IMR-90 (cell line): ENCODE results near the gene TTC28. TPM values are rescaled to one million over a fixed set of nuclear protein-coding genes. Genes with fewer than 3 reads are reported as not detected.

Experiments used
- ATAC-seq: fragments of 200-7000 bp; cut with Tn5 transposase; 2 replicates; pipeline ENCODE4 v1.9.1; 2020; ENCODE audit warnings: low read depth, mild to moderate bottlenecking, moderate library complexity
- BruUV-seq: library from RNA; stranded (reverse); fragments of 400-500 nt; replicated peaks from 2 replicates; lab custom pipeline; 2021; lab: Mats Ljungman, UMichigan
- CTCF ChIA-PET: fragments of 300-600 bp; formaldehyde crosslinking; extraction: SDS; loops from one replicate; lab custom pipeline; 2021; ENCODE audit warnings: antibody characterized with exemption; lab: Yijun Ruan, JAX
- POLR2A ChIA-PET: fragments of 300-600 bp; sonication (Branson Sonifier 250); formaldehyde crosslinking; loops from one replicate; lab custom pipeline; 2022; ENCODE audit warnings: antibody characterized with exemption; ENCODE audit not compliant: unreplicated experiment; lab: Charles Lee
- DNase-seq: peaks from one replicate; pipeline ENCODE4 v3.0.0; 2013
- H2AFZ ChIP-seq: replicated peaks from 2 replicates; pipeline ENCODE3; 2013; ENCODE audit warnings: low read length, mild to moderate bottlenecking; ENCODE audit not compliant: poor library complexity
- H2AK5ac ChIP-seq: 2 replicates; pipeline ENCODE4 v1.6.1; 2013; ENCODE audit warnings: low read depth, low read length, inconsistent platforms
- H2AK9ac ChIP-seq: replicated peaks from 2 replicates; pipeline ENCODE3; 2013; ENCODE audit warnings: mild to moderate bottlenecking, low read depth, low read length, moderate library complexity; ENCODE audit not compliant: poor library complexity
- H2BK120ac ChIP-seq: 2 replicates; pipeline ENCODE4 v1.6.1; 2013; ENCODE audit warnings: low read depth, low read length, inconsistent platforms
- H2BK15ac ChIP-seq: 3 replicates; pipeline ENCODE4 v1.6.1; 2013; ENCODE audit warnings: low read depth, low read length, inconsistent platforms
- H2BK20ac ChIP-seq: 2 replicates; pipeline ENCODE4 v1.6.1; 2013; ENCODE audit warnings: low read depth, mild to moderate bottlenecking, inconsistent platforms, low read length, moderate library complexity
- H2BK5ac ChIP-seq: 2 replicates; pipeline ENCODE4 v1.6.1; 2013; ENCODE audit warnings: mild to moderate bottlenecking, low read depth, low read length, inconsistent platforms; ENCODE audit not compliant: poor library complexity, severe bottlenecking
- H3K14ac ChIP-seq: replicated peaks from 2 replicates; pipeline ENCODE4 v1.6.1; 2013; ENCODE audit warnings: low read depth, low read length, inconsistent platforms
- H3K18ac ChIP-seq: 2 replicates; pipeline ENCODE4 v1.6.1; 2013; ENCODE audit warnings: low read depth, low read length, control low read depth
- H3K23ac ChIP-seq: 2 replicates; pipeline ENCODE4 v1.6.1; 2013; ENCODE audit warnings: low read depth, low read length, inconsistent platforms
- H3K27ac ChIP-seq: 2 replicates; pipeline ENCODE4 v1.5.1; 2013; ENCODE audit warnings: mild to moderate bottlenecking, control low read depth, low read length; ENCODE audit not compliant: insufficient read depth
- H3K27me3 ChIP-seq: 2 replicates; pipeline ENCODE4 v1.6.1; 2013; ENCODE audit warnings: low read length; ENCODE audit not compliant: control insufficient read depth, insufficient read depth
- H3K36me3 ChIP-seq: 2 replicates; pipeline ENCODE4 v1.6.1; 2013; ENCODE audit warnings: low read length, mixed read lengths; ENCODE audit not compliant: control insufficient read depth, insufficient read depth
- H3K4ac ChIP-seq: 2 replicates; pipeline ENCODE4 v1.6.1; 2013; ENCODE audit warnings: low read depth, low read length, inconsistent platforms
- H3K4me1 ChIP-seq: 2 replicates; pipeline ENCODE4 v1.6.1; 2013; ENCODE audit warnings: low read length, mixed read lengths; ENCODE audit not compliant: control insufficient read depth, insufficient read depth
- H3K4me2 ChIP-seq: 2 replicates; pipeline ENCODE4 v1.6.1; 2013; ENCODE audit warnings: low read depth, mild to moderate bottlenecking, control low read depth, low read length, moderate library complexity
- H3K4me3 ChIP-seq: 2 replicates; pipeline ENCODE4 v1.5.1; 2013; ENCODE audit warnings: low read depth, mild to moderate bottlenecking, control low read depth, low read length, moderate library complexity; ENCODE audit not compliant: insufficient read depth
- H3K56ac ChIP-seq: 2 replicates; pipeline ENCODE4 v1.6.1; 2013; ENCODE audit warnings: low read length, inconsistent platforms; ENCODE audit not compliant: insufficient read depth; ENCODE audit errors: extremely low read depth
- H3K79me1 ChIP-seq, 2 experiments: 2 replicates each; pipeline ENCODE4 v1.6.1; 2013; ENCODE audit warnings: low read length in 2 of 2, inconsistent platforms in 1 of 2, low read depth in 1 of 2
- H3K9ac ChIP-seq: 2 replicates; pipeline ENCODE4 v1.6.1; 2013; ENCODE audit warnings: low read depth, low read length, control low read depth
- H3K9me1 ChIP-seq: 2 replicates; pipeline ENCODE4 v1.6.1; 2013; ENCODE audit warnings: low read length, inconsistent platforms; ENCODE audit not compliant: insufficient read depth
- H3K9me3 ChIP-seq: 2 replicates; pipeline ENCODE4 v1.6.1; 2013; ENCODE audit warnings: low read length; ENCODE audit not compliant: control insufficient read depth, insufficient read depth
- H4K20me1 ChIP-seq: 2 replicates; pipeline ENCODE4 v1.6.1; 2013; ENCODE audit warnings: low read length, inconsistent platforms; ENCODE audit not compliant: insufficient read depth
- H4K5ac ChIP-seq: 2 replicates; pipeline ENCODE4 v1.6.1; 2013; ENCODE audit warnings: mild to moderate bottlenecking, low read depth, low read length, control low read depth
- H4K8ac ChIP-seq, 2 experiments: 2 replicates each; pipeline ENCODE4 v1.6.1; 2013; ENCODE audit warnings: low read depth in 2 of 2, low read length in 2 of 2, control low read depth in 1 of 2, inconsistent platforms in 1 of 2
- H4K91ac ChIP-seq: 2 replicates; pipeline ENCODE4 v1.6.1; 2013; ENCODE audit warnings: low read depth, low read length, inconsistent platforms; ENCODE audit not compliant: insufficient read depth
- MAZ ChIP-seq: IDR thresholded peaks from 2 replicates; pipeline ENCODE4 v1.6.1; 2012; ENCODE audit warnings: low read depth, mild to moderate bottlenecking, low read length, improper control_type of control experiment, moderate library complexity, borderline replicate concordance
- WGBS, 2 experiments: methylation state at CpG; one replicate each; pipeline versions ENCODE4 v1.1.5 to v1.1.7; 2013; ENCODE audit warnings: missing lambda C conversion rate in 2 of 2; ENCODE audit not compliant: insufficient read length in 1 of 2; ENCODE audit errors: extremely low coverage in 2 of 2; 5-methylcytosine and 5-hydroxymethylcytosine counted together
- dilution Hi-C: fragments of 300-500 bp; cut with HindIII; formaldehyde crosslinking; loops from one replicate; pipeline ENCODE4 v1.14.3; 2018; ENCODE audit warnings: low sequenced_read_pairs; ENCODE audit not compliant: unreplicated experiment
- in situ Hi-C: fragments of 300-500 bp; cut with MboI; formaldehyde crosslinking; loops from 3 replicates; pipeline ENCODE4 v1.14.3; 2019; ENCODE audit warnings: low sequenced_read_pairs, inconsistent platforms, mixed read lengths
- intact Hi-C: fragments of 100-400 bp; cut with micrococcal nuclease; formaldehyde crosslinking; loops from 2 replicates; pipeline ENCODE4 v1.10.0; 2022
- polyA plus RNA-seq, 3 experiments: library from polyadenylated mRNA; depleted of rRNA; stranded (reverse); fragments of >200 nt; gene quantifications; 2 replicates each; pipeline ENCODE4 v1.2.3, GENCODE V29; 2012; ENCODE audit warnings: low replicate concordance in 1 of 3
- total RNA-seq: library from RNA; depleted of rRNA; stranded (reverse); fragments of >200 nt; gene quantifications from 2 replicates; pipeline ENCODE4 v1.2.3, GENCODE V29; 2012
- TF ChIP-seq, protein P1 (sequence below): fragments of 150-350 bp; IDR thresholded peaks from 2 replicates; pipeline ENCODE4 v1.6.1; 2016; ENCODE audit warnings: low read depth, mild to moderate bottlenecking, low read length, moderate library complexity, borderline replicate concordance

TTC28 gene
- total and polyA plus RNA-seq, 2 of the 4 experiments (the other 2 are of a cell fraction): 5.6 to 13.3 TPM

DNA sequence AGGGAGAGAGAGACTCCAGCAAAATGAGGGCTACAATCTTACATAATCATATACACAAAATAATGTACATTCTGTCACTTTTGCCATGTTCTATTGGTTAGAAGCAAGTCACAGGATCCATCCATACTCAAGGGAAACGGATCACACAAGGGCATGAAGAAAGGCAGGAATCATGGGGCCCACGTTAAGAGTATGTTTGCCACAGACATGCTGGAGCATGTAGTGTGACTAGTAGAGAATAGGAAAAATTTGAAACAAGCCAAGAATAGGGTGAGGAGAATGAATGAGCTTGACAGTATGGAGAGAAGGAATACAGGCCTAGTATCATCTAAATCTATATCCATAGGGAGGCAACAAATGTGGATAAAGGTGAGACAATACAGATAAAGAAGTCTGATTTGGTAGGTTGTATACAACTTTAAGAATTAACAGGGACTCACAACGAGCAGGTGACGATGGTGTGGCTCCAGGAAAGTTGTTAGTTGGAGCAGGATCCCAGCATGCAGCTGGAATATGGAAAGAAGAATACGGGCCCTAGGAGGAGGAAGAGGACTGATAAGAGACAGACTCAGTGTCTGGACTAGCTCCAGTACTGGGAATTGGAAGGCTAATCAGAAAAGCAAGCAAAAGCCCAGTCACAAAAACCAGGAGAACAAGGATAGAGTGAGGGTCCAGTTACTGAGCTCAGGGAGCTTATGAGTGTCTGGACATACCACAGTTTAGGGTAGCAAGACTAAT lies 458.8 kb downstream of the TTC28 start:
- Histone ChIP-seq H3K9ac (no peak overlapping the region), H3K27ac (no peak overlapping the region), H3K27me3 (no peaks in the 10 kb centered on the region), H3K9me3 (no peaks in the 10 kb centered on the region), H2AK5ac (no peak overlapping the region), H3K14ac (no peak overlapping the region), H3K4me3 (no peak overlapping the region), H2BK15ac (no peak overlapping the region), H4K20me1 (peaks cover 3% of the 10 kb centered on the region), H3K79me1 (no peaks in the 10 kb centered on the region), H4K91ac (no peak overlapping the region), H2AFZ (no peak overlapping the region), H2BK20ac (no peak overlapping the region), H3K23ac (no peak overlapping the region), H4K8ac (no peak overlapping the region), H2BK120ac (no peak overlapping the region), H3K4me2 (no peak overlapping the region), H2BK5ac (no peak overlapping the region), H3K18ac (no peak overlapping the region), H3K36me3 (no peaks in the 10 kb centered on the region), H3K9me1 (peaks cover 5% of the 10 kb centered on the region; the same call in 1 of the 2 replicates), H3K4ac (no peak overlapping the region), H4K5ac (no peak overlapping the region), H2AK9ac (no peak overlapping the region), H3K4me1 (peaks cover 3% of the 10 kb centered on the region), H3K56ac (no peak overlapping the region)
- no peak for ATAC-seq
- intact Hi-C loops: loop anchor here (5.0 kb wide), 1 partner anchor 457 kb away; the partner anchor contains the start of gene TTC28
- no TSS peak for BruUV-seq
- CTCF ChIA-PET: no interaction called here
- dilution Hi-C loops: no loop called here
- in situ Hi-C loops: no loop called here
- TF ChIP-seq MAZ: no peak
- TF ChIP-seq, protein P1, sequence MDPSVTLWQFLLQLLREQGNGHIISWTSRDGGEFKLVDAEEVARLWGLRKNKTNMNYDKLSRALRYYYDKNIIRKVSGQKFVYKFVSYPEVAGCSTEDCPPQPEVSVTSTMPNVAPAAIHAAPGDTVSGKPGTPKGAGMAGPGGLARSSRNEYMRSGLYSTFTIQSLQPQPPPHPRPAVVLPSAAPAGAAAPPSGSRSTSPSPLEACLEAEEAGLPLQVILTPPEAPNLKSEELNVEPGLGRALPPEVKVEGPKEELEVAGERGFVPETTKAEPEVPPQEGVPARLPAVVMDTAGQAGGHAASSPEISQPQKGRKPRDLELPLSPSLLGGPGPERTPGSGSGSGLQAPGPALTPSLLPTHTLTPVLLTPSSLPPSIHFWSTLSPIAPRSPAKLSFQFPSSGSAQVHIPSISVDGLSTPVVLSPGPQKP: no peak
- WGBS, 2 experiments: 100% methylated on average over 2 of the region's 5 CpGs; no CpG with 5 or more reads in 1 of the 2 experiments
- no peak for DNase-seq
- POLR2A ChIA-PET: no interaction called here
